GM06990 (cell line): Measurements from ENCODE around the gene TMEM92.

Experiments used
- DNase-seq: peaks from one replicate; pipeline ENCODE4 v3.0.0-alpha.2; 2011; ENCODE audit not compliant: insufficient read length; ENCODE audit errors: extremely low read depth
- H3K27me3 ChIP-seq: replicated peaks from 2 replicates; pipeline ENCODE4 v1.6.0; 2011; ENCODE audit warnings: low read length; ENCODE audit not compliant: control insufficient read depth, insufficient read depth
- H3K36me3 ChIP-seq: 2 replicates; pipeline ENCODE4 v1.5.1; 2011; ENCODE audit warnings: low read length; ENCODE audit not compliant: control insufficient read depth, insufficient read depth
- H3K4me3 ChIP-seq: replicated peaks from 2 replicates; pipeline ENCODE4 v1.5.1; 2011; ENCODE audit warnings: low read depth, mild to moderate bottlenecking, control low read depth, low read length
- CTCF ChIP-seq: IDR thresholded peaks from 2 replicates; pipeline ENCODE4 v1.5.1; 2011; ENCODE audit warnings: low read length, control low read depth, mild to moderate bottlenecking, inconsistent platforms; ENCODE audit not compliant: insufficient read depth, poor library complexity, severe bottlenecking

Gene TMEM92

GRCh38 chr17:50260501-50260911 lies 13.8 kb upstream of the TMEM92 start:
- no peak for DNase-seq
- Histone ChIP-seq H3K27me3 (peaks cover 2% of the 10 kb centered on the region; the same call in 1 of the 2 replicates), H3K4me3 (no peak overlapping the region), H3K36me3 (no peaks in the 10 kb centered on the region)
- TF ChIP-seq CTCF = no peak

DNA sequence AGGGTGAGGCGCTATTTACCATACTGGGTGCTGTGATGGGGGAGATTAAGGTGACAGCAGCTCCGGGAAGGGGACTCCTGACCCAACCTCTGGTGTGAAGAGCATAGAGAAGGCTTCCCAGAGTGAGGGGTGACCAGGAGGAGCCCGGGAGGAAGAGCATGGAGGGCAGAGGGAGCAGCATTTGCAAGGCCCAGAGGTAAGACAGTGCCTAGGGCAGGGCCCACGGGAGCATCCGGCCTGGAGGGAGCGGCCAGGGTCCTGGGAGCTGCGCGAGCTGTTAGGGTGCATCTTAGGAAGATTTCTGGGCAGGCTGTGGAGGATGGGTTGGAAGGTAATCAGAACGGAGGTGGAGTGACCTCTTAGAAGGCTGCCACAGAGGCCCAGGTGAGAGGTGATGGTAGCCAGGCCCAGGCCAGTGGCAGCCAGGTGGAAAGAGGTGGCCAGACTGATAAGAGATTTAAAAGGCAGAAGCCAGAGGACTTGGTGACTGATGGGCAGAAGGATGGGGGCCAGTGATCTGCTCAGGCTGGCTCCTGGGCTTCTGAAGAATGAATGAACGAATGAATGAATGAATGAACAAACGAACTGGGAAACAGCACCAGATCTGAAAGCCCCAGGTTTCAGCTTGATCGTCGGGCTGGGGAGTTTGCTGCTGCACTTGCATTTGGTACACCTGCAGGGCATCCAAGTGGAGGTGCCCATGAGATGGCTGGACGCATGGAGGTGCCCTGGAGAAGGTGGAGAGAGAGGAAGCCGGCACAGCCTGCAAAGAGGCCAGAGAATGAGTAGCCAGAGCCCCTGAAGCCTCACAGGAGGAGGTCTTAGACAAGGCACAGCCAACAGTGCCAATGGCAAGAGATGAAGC lies 13.0 kb upstream of the TMEM92 start:
- Histone ChIP-seq H3K36me3 (no peaks in the 10 kb centered on the region), H3K27me3 (peaks cover 2% of the 10 kb centered on the region; the same call in 1 of the 2 replicates), H3K4me3 (no peak overlapping the region)
- DNase-seq = no peak
- TF ChIP-seq CTCF = no peak

DNA sequence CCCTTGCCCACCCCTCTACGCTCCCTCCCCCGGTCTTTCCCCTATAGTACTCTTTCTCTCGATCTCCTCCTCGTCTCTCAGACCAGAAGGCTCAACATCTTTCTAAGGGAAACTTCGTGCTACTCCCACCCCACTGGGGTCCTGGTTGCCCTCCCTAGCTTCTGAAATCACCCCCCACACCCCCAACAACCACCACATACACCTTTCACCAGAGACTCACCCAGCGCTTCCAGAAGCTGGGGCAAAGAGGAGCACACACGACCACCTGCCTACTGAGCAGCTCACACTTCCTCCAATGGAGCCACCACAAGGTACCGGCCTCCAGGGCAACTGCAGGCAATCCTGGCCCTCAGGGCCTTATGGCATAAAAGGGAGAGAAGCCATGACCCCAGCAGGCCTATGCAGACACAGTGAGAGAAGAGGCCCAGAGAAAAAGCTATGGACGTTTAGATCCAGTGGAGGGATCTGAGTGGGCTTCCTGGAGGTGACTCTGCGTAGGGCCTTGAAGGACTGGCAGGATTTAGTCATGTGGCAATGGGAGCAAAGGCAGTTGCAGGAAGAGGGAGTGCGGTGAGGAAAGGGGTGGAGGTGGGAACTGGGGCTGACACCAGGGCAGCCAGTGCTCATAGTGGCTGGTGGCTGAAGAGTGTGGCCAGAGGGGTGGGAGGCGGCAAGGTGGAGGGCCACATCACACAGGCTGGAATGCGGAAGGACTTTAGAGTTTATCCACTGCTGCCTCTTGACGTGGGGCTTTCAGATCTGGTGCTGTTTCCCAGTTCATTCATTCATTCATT lies 12.1 kb upstream of the TMEM92 start:
- TF ChIP-seq CTCF = no peak

DNA sequence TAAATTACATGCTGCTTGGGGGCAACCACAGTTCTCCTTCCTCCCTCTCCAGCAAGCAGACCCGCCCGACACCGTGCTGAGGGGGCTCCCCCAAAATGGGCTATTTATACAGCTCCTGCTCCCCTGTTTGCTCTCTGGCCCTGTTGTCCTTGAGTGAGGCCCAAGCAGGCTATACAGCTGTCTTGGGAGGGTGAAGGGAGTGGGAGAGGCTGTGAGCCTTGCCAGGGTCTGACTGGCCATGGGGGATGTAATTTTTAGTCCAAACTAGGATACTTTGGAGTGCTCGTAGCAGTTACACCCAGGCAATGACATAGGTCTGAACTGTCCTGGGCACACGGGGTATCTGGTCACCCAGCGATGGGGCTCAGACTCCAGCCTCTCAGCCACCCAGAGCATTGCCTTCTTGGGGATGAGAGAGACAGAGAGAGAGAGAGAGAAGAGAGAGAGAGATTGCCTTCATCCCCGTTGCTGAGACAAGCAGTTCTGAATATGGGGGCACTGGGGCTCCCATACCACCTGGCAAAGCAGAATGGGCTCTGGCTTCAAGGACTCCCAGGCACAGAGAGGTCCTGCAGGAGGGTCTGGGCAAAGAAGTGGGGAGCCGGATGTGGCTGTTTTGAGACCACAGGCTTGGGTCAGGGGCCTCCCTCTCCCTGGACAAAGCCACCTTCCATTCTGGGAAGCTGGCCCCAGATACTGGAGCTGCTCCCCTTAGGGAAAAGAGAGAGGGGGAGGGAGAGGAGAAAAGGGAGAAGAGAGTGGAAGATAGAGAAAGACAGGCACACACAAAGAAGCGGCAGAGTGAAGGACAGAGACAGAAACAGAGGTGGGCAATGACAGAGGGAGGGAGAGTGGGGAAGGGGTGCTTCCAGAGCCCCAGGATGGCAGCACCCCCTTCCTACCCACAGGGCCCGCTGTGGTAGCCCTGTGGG lies 10.7 kb upstream of the TMEM92 start:
- no peaks in the 10 kb centered on the region for H3K36me3 ChIP-seq
- no peak for TF ChIP-seq CTCF
- no peak overlapping the region for H3K4me3 ChIP-seq
- DNase-seq = no peak
- H3K27me3 ChIP-seq = peaks cover 2% of the 10 kb centered on the region; the same call in 1 of the 2 replicates

More for the DNA sequence above, 12.1 kb upstream of the TMEM92 start:
- Histone ChIP-seq H3K4me3 (no peak overlapping the region), H3K36me3 (no peaks in the 10 kb centered on the region), H3K27me3 (peaks cover 2% of the 10 kb centered on the region; the same call in 1 of the 2 replicates)
- DNase-seq = no peak
